ENCODE measurements around the gene DYNLT1.

DNA sequence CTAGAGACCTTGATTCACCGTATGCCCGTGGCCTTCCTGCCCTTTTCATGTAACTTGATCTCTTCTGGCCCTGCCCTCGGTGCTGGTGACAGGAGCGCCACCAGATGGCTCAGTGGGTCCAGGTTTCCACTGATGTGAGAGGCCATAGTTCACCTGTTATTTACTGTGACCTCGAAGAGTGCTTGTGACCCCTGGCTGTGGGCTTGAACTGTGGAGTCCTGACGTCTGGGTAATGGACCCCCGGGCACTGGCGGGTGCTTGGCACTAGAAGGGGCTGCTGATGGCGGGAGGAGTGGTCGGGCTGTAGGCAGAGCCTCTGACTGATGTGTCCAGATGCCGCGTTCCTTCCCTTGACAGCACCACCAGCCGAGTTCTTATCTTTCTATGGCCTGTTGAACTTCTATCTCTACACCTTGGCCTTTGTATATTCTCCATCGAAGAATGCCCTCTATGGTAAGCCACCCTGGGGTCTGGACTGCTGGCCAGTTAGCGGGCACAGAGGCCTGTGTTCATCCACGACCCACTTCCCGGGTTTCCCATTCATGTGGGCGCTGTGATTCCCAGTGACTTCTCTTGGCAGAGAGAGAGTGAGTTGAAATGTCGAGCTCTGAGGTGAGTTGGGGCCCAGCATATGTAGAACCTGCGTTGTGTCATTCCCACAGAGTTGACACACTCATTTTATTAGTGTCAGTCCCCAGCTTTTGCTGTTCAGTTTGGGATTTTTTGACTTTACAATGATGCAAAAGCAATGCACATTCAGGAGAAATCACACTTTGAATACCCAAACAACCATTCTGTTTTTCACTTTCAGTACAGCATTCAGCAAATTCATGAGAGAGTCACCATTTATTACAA lies 14.9 kb downstream of the DYNLT1 start:
- TF ChIP-seq CTCF (IDR thresholded peaks at IDR 0.05), result no peak
- TF ChIP-seq POLR2A (IDR thresholded peaks at IDR 0.05), result no peak

All from testis (tissue), 2 donors.